Measurements from ENCODE around the gene TMSB4X. TPM values are rescaled to one million over a fixed set of nuclear protein-coding genes. Genes with fewer than 3 reads are reported as not detected.

Gene TMSB4X
- total and polyA plus RNA-seq, 2 of the 13 experiments (the other 11 are each of a cell fraction or from before 2014, with no cell fraction given) = 10.5 to 29.6 TPM

- no peak for TF ChIP-seq ZNF562 (CRISPR knock-in tag; IDR thresholded peaks at IDR 0.05; ENCODE audit: borderline replicate concordance)
- no peak for TF ChIP-seq HMGXB4 (CRISPR knock-in tag; IDR thresholded peaks at IDR 0.05; ENCODE audit: borderline replicate concordance in 1 of 2, low read depth in 1 of 2)
- TF ChIP-seq REXO4 (CRISPR knock-in tag; IDR thresholded peaks at IDR 0.05; ENCODE audit: borderline replicate concordance) = no peak
- TF ChIP-seq ZNF547 (CRISPR knock-in tag; IDR thresholded peaks at IDR 0.05) = no peak
- TF ChIP-seq PBX2 (CRISPR knock-in tag; IDR thresholded peaks at IDR 0.05) = no peak
- no peak for TF ChIP-seq ZNF276 (CRISPR knock-in tag; IDR thresholded peaks at IDR 0.05; ENCODE audit: low read depth)
- no peak for TF ChIP-seq SMARCE1 (IDR thresholded peaks at IDR 0.05; ENCODE audit: borderline replicate concordance)
- TF ChIP-seq SCMH1 (CRISPR knock-in tag; IDR thresholded peaks at IDR 0.05; ENCODE audit: borderline replicate concordance) = no peak
- ATAC-seq (no peak), DNase-seq (ENCODE audit: low spot score) (no peak), FAIRE-seq (no peak)
- H3K79me2 ChIP-seq (ENCODE audit: insufficient read depth, low read length) = no peaks in the 10 kb centered on the region
- peaks cover 17% of the 10 kb centered on the region for H3K4me1 ChIP-seq (ENCODE audit: insufficient read depth, low read length)
- ChIA-PET CTCF (ENCODE audit: low intra/inter-chr PET ratio, low total read pairs) (no interaction called here), POLR2A (no interaction called here)
- H4K20me1 ChIP-seq (ENCODE audit: insufficient read depth, low read length) = no peaks in the 10 kb centered on the region
- H3K9me3 ChIP-seq (ENCODE audit: low read length) = no peaks in the 10 kb centered on the region
- no peaks in the 10 kb centered on the region for H3K27me3 ChIP-seq (ENCODE audit: control insufficient read depth in 1 of 2, insufficient read depth in 2 of 2, low read length in 2 of 2)
- H3K36me3 ChIP-seq (replicated peaks in 1 of 2; ENCODE audit: control insufficient read depth in 1 of 2, insufficient read depth in 2 of 2, low read length in 2 of 2) = no peaks in the 10 kb centered on the region
- H3K27ac ChIP-seq (ENCODE audit: extremely low read length, insufficient read depth, low read length) = no peak overlapping the region
- no peak overlapping the region for H2AFZ ChIP-seq (ENCODE audit: low read length)
- no peak overlapping the region for H3K9ac ChIP-seq (ENCODE audit: insufficient read depth, low read depth, low read length)
- in situ Hi-C loops (cut with HindIII; ENCODE audit: extremely low pct_ligation_motif_present, low pct_unique_long_range_greater_than_20kb) = no loop called here
- BruUV-seq (replicated peaks) = no TSS peak
- intact Hi-C loops (cut with micrococcal nuclease; ENCODE audit: unreplicated experiment) = no loop called here
- WGBS (ENCODE audit: low lambda C conversion rate) = 45% methylated on average over 3 of the region's 3 CpGs
- no peak overlapping the region for H3K4me2 ChIP-seq (ENCODE audit: low read depth, low read length)
- no peak overlapping the region for H3K4me3 ChIP-seq (replicated peaks in 1 of 3; ENCODE audit: insufficient read depth in 1 of 3, low read depth in 2 of 3, low read length in 3 of 3)
Measured at GRCh38 chrX:13024986-13025385, 50.1 kb downstream of the TMSB4X start.

Other genes with a start within 250 kb of the TMSB4X start
- 24.4 and 29.2 TPM in 2 replicates for gene PRPS2, start 183.7 kb upstream of the TMSB4X start, total RNA-seq (2016; rRNA removed; fragmentation: Illumina TruSeq; extraction: Trizol)
- gene PRPS2, start 183.7 kb upstream of the TMSB4X start, polyA plus RNA-seq (2011; rRNA removed) = 8.9 and 10.6 TPM in 2 replicates
- gene TLR7, start 108.0 kb upstream of the TMSB4X start, total RNA-seq (2016; rRNA removed; fragmentation: Illumina TruSeq; extraction: Trizol) = not detected in 2 replicates
- gene TLR7, start 108.0 kb upstream of the TMSB4X start, polyA plus RNA-seq (2011; rRNA removed) = not detected in 2 replicates
- gene TLR8, start 68.5 kb upstream of the TMSB4X start, total RNA-seq (2016; rRNA removed; fragmentation: Illumina TruSeq; extraction: Trizol) = not detected in 2 replicates
- not detected in 2 replicates for gene TLR8, start 68.5 kb upstream of the TMSB4X start, polyA plus RNA-seq (2011; rRNA removed)
- gene FAM9C, start 69.5 kb downstream of the TMSB4X start, total RNA-seq (2016; rRNA removed; fragmentation: Illumina TruSeq; extraction: Trizol) = not detected in 2 replicates
- not detected in 2 replicates for gene FAM9C, start 69.5 kb downstream of the TMSB4X start, polyA plus RNA-seq (2011; rRNA removed)